Measurements from ENCODE around the gene STK32A. TPM values are rescaled to one million over a fixed set of nuclear protein-coding genes. Genes with fewer than 3 reads are reported as not detected.

STK32A gene
- total RNA-seq, 2 donors from 2014 or later: 0.64 to 12.9 TPM

GRCh38 chr5:147382776-147383175 lies 147.9 kb downstream of the STK32A start:
- Histone ChIP-seq H3K36me3 (no peaks in the 10 kb centered on the region), H3K27me3 (replicated peaks; ENCODE audit: insufficient read depth) (no peaks in the 10 kb centered on the region), H3K4me3 (no peak overlapping the region), H3K4me1 (replicated peaks) (no peaks in the 10 kb centered on the region), H3K9me3 (no peaks in the 10 kb centered on the region), H3K27ac (no peak overlapping the region)
- no peak for DNase-seq (ENCODE audit: low spot score)
- TF ChIP-seq, protein P1, sequence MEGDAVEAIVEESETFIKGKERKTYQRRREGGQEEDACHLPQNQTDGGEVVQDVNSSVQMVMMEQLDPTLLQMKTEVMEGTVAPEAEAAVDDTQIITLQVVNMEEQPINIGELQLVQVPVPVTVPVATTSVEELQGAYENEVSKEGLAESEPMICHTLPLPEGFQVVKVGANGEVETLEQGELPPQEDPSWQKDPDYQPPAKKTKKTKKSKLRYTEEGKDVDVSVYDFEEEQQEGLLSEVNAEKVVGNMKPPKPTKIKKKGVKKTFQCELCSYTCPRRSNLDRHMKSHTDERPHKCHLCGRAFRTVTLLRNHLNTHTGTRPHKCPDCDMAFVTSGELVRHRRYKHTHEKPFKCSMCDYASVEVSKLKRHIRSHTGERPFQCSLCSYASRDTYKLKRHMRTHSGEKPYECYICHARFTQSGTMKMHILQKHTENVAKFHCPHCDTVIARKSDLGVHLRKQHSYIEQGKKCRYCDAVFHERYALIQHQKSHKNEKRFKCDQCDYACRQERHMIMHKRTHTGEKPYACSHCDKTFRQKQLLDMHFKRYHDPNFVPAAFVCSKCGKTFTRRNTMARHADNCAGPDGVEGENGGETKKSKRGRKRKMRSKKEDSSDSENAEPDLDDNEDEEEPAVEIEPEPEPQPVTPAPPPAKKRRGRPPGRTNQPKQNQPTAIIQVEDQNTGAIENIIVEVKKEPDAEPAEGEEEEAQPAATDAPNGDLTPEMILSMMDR (IDR thresholded peaks at IDR 0.05): no peak
- TF ChIP-seq POLR2A (IDR thresholded peaks at IDR 0.05) (no peak), POLR2AphosphoS5 (IDR thresholded peaks at IDR 0.05) (no peak)
- intact Hi-C loops (cut with DNase I): no loop called here
- WGBS: 75% methylated on average over 4 of the region's 4 CpGs

DNA sequence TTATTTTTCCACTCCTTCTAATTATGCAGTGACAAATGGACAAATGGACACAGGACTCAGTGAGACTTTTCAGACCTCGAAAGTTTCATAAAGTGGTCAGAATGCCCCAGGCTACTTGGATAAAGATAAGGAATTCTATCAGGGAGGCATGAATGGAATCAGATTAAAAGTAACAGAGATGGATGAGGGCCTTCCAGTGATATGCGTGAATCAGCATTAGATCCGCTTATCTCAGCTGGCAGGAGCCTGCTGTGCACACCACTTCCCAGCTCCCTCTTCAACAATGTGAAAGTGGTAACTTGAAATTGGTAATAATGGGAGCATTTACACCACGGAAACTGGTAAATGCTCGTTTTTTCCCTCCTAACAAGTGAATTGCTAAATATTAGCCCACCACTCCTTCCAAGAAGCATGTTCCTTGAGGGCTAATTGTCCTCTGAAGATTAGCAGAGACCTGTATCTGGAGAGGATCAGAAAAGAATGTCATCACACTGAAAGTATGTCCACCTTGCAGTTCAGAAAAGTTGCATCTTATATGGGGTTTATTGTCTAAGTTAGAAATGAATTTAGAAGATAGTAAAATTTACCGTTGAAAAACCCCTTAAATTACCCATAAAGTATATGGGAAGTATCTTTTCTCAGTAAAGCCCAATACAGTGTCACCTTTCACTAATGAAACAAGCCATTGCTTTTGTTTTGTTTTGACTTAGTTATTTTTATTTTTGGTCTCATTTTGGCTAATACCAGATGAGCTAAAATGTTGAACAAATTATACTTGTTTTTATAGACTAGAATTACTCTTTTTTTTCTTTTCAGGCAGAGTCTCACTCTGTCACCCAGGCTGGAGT lies 149.7 kb downstream of the STK32A start:
- intact Hi-C loops (cut with DNase I): no loop called here
- 70% methylated on average over 6 of the region's 6 CpGs for WGBS
- Histone ChIP-seq H3K4me3 (no peak overlapping the region), H3K4me1 (replicated peaks) (no peaks in the 10 kb centered on the region), H3K27me3 (replicated peaks; ENCODE audit: insufficient read depth) (no peaks in the 10 kb centered on the region), H3K9me3 (no peaks in the 10 kb centered on the region), H3K27ac (no peak overlapping the region), H3K36me3 (no peaks in the 10 kb centered on the region)
- TF ChIP-seq POLR2A (IDR thresholded peaks at IDR 0.05) (no peak), POLR2AphosphoS5 (IDR thresholded peaks at IDR 0.05) (no peak)
- TF ChIP-seq, protein P1 (IDR thresholded peaks at IDR 0.05): no peak
- no peak for DNase-seq (ENCODE audit: low spot score)

DNA sequence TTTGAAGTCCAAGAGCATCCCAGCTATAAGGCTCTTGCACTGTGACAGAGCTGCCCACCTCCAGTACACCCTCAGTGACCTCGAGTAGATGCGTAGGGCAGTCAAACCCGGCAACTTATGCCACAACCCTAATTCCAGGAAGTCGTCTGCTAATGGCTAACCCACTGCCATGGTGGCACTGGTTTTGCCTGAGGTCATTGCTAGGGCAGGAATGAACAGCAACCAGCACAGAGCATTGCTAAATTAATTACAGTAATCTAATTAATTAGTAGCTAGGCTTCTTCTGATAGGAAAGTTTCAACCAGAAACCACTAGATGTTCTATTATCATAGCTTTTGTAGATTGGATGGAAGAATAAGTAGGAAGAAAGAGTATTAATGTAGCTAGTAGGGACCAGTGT lies 152.3 kb downstream of the STK32A start:
- TF ChIP-seq POLR2A (IDR thresholded peaks at IDR 0.05) (no peak), POLR2AphosphoS5 (IDR thresholded peaks at IDR 0.05) (no peak)
- TF ChIP-seq, protein P1 (IDR thresholded peaks at IDR 0.05): no peak
- H3K27me3 ChIP-seq (replicated peaks; ENCODE audit: insufficient read depth): no peaks in the 10 kb centered on the region
- no peaks in the 10 kb centered on the region for H3K4me1 ChIP-seq (replicated peaks)
- H3K4me3 ChIP-seq: no peak overlapping the region
- no peaks in the 10 kb centered on the region for H3K36me3 ChIP-seq
- DNase-seq (ENCODE audit: low spot score): no peak
- intact Hi-C loops (cut with DNase I): no loop called here
- no peak overlapping the region for H3K27ac ChIP-seq
- H3K9me3 ChIP-seq: no peaks in the 10 kb centered on the region
- WGBS: 74% methylated on average over 4 of the region's 4 CpGs

DNA sequence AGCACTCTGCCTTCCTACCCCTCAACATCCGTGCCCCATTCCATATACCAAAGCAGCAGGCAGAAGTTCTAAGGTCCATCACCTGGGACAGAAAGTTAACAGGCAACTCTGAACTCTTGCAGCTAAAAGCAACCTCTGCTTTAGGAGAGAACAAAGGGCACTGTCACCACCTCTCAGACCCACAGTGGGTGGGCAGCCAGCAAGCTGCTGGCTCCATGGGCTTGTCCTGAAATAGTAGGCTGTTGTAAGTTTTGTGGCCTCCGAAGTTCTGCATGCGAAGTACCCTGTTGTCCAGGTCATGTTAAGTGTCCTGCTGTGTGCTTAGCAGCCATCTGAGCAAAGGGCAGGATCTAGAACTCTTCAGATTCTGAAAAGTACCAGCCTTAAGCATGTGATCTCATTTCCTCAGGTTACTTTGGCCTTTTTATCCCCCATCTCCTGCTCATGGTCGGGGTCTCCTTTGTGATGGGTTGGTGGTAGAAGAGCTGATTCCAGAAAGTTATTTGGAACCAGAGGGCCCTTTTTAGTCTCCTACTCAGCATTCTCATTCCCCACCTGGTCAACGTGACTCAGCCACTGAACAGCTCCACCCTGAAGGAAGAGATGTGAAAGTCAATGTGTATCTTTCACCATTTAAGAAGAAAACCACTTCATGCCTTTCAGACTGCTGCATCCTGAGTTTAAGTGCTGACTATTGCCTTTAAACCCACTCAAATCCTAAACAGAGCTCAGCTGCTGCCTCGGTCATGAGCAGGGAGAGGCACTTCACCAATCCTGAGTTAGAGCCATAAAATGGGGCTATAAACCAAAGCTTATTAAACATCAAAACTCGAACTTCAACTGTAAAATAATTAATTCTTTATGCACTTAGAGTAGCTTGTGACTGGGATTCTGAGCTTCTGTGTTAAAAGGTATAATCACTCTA lies 153.6 kb downstream of the STK32A start:
- no peak for DNase-seq (ENCODE audit: low spot score)
- H3K4me3 ChIP-seq: no peak overlapping the region
- H3K36me3 ChIP-seq: no peaks in the 10 kb centered on the region
- H3K4me1 ChIP-seq (replicated peaks): no peaks in the 10 kb centered on the region
- no peak overlapping the region for H3K27ac ChIP-seq
- no peaks in the 10 kb centered on the region for H3K27me3 ChIP-seq (replicated peaks; ENCODE audit: insufficient read depth)
- 60% methylated on average over 7 of the region's 7 CpGs for WGBS
- TF ChIP-seq POLR2AphosphoS5 (IDR thresholded peaks at IDR 0.05) (no peak), POLR2A (IDR thresholded peaks at IDR 0.05) (no peak)
- TF ChIP-seq, protein P1 (IDR thresholded peaks at IDR 0.05): no peak
- no peaks in the 10 kb centered on the region for H3K9me3 ChIP-seq
- intact Hi-C loops (cut with DNase I): no loop called here
